NCI-H2227 treated with DMSO at 0.1 percent for 48 hours (cell line): ENCODE results near the gene KSR1.

Experiments used
- DNase-seq: peaks from one replicate; lab custom pipeline; 2025; lab: John Stamatoyannopoulos, UW

The KSR1 gene

DNA sequence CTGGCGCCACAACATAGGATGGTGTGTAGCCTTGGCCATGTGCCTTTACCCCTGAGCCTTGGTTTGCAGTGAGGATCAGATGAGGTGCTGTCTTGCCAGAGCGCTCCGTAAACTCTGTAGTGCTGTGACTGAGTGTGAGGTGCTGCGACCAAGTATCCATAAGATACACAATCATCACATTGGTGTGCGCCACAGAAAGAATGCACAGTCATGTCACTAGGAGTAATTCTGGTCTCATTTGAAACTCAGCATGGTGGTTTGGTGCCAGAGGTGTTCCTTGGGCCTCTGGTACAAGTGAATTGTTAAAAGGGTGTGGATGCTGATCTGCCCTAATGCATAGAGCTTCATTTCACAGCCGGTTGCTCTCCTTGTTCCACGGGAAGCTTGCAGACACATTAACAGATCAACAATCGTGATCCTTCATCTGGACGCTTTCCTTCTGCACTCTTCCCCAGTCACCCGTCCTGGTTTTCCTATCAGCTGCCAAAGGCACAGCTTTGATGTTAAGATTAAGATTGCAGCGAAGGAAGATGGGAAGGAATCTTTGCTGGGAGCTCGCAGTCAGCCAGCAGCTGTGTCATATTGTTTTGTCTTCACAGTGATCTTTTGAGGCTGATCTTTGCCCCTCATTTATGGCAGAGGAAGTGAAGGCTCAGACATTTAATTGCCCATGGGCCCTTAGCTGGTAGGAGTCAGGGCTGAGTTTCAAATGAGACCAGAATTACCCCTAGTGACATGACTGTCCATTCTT is 79.1 kb downstream of the KSR1 start:
- DNase-seq, result no peak

DNA sequence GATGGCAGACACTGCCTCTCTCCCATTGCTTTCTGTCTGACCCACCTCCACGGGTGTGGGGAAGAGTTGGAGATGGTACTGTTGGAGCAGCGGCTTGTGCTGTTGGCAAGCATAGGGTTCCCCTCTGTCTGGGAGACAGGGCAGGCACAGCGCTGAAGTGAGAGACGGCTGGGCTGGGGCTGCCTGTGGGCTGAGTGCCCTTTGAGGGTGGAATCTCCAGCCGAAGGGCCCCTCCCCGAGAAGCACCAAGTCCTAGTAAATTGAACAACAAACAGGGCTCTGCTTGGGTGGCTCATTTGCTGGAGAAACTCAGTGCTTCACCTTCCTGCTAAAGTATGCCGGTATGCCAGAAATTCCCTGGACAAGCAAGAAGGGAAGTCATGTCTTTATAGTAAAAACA is 79.7 kb downstream of the KSR1 start:
- DNase-seq, result no peak

DNA sequence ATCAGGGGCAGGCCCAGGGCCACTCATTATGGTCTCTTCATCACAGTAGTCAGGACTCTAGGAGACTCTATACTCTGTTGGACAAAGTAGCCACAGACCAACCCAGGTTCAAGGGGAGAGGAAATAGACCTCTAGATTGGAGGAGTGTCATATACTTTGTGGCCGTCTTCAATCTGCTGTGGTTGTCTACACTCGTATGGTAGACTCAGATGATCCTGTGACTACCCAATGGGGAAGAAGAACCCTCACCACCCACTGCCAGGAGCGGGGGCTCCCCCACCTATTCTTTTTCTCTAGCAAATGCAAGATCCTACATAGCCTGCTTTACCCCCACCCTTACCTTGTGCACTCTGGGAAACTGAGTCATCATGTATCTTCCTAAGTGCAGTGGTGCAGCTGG is 80.5 kb downstream of the KSR1 start:
- no peak for DNase-seq

GRCh38 chr17:27538156-27538955 is 82.1 kb downstream of the KSR1 start:
- DNase-seq, result no peak

GRCh38 chr17:27539152-27539551 is 82.9 kb downstream of the KSR1 start:
- DNase-seq, result no peak

GRCh38 chr17:27539794-27540317 is 83.6 kb downstream of the KSR1 start:
- no peak for DNase-seq

DNA sequence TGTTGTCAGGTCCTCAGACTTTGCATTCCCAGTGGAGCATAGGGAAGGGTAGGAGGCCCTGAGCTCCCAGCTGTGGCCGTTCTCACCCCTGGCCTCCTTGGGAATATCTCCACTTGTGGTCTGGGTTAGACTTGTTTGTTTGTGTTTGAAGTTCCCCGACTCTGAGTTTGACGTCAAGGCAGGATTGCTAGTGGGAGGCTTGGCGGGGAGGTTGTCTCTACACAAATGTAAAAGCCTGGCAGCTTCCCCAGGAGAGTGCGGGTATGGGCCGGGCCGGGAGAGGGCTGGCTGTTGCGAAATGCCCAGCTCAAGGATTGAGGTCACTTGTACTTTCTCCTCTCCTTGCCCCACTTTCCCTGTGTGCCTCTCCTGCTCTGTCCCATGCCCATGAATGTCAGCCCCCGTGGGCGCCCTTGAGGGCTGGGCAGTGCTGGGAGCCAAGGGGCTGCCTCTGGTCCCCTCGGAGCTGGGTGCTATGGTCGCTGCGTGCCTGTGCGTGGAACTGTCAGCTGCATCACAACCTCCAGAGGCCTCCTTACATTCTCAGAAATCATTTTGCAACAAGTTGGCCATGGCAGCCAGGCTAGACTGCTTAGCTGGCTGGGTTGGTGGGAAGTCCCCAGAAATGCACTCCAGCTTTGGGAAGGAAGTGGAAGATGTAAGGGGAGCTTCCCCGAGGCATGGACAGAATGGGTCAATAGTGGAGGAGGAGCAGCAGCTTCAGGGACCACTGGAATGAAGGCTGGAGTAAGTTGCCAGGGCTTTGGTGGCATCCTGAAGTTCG is 84.3 kb downstream of the KSR1 start:
- DNase-seq, result no peak

DNA sequence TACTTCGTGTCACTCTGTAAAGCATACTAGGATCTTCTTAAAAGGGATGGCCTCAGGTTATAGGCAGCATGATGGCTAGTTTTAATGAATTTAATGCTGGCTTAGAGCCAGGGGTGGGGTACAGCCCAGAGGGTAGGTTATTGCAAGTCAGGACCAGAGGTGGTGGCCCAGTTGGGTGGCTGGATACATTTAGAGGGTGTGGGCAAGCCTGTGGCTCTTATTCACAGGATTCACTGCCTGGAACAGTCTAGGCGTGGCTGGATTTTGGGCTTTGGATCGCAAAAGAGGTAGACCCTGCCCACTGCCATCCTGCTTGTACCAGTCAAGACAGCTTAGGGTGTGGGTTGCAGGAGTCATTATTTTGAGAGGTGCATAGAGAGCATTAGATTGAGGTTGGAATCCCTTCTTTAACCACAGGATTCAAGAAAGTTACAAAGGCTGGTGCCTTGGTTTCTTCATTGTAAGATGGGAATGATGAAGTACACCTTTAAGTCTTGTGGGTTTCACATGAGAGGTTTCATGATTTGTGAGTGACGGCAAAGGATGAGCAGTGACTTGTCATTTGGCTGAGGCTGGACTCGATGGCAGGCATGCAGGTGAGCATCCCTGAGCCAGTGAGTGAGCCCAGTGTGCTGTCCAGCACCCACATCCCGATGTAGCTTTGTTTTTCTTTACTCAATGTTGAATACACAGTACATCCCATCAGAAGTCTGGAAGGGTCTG is 85.2 kb downstream of the KSR1 start:
- no peak for DNase-seq

DNA sequence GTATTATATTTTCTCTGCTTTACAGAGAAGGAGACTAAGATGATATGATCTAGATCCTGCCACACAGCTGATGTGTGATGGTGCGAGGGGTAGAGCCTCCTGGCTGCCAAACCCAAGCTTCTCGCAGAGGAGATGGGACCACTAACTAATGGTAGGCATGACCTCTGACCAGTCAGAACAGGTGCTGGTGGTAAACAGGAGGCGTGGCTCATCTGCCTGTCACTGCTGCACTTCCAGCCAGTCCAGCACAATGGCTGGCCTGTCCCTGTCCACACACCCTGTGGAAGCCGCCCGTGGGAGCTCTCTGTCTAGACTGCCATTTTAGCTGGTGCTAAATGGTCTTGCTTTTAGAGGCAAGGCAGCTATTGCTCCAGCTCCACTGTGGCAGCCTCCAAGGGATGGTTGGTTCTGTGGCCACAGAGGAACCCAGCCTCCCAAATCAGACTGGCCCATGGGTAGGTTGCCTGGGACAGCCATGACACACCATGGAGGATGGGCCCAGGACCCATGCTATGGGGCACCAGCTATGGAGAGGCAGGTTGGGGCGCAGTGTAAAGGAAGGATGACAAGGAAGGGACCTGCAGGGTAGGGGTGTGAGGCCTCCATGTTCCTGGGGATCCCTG is 86.7 kb downstream of the KSR1 start:
- no peak for DNase-seq

DNA sequence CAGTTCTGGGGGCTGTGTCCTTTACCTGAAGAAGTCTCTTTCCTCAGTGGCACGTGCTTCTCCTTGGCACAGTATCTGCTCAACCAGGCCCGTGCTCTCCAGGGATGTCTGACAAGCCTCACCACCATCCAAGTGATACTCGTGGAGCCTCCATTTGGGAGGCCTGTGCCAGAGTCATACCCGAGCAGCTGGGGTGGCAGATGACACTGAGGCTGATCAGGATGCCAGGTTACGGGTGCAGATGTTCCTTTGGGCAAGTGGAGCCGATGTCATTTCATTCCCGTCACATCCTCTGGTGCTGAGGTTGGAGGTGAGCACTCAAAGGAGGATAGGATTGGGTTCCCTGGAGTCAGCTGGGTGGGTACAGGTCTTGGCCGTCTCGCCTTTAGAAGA is 87.2 kb downstream of the KSR1 start:
- DNase-seq, result no peak

GRCh38 chr17:27543958-27544349 is 87.7 kb downstream of the KSR1 start:
- DNase-seq, result no peak

DNA sequence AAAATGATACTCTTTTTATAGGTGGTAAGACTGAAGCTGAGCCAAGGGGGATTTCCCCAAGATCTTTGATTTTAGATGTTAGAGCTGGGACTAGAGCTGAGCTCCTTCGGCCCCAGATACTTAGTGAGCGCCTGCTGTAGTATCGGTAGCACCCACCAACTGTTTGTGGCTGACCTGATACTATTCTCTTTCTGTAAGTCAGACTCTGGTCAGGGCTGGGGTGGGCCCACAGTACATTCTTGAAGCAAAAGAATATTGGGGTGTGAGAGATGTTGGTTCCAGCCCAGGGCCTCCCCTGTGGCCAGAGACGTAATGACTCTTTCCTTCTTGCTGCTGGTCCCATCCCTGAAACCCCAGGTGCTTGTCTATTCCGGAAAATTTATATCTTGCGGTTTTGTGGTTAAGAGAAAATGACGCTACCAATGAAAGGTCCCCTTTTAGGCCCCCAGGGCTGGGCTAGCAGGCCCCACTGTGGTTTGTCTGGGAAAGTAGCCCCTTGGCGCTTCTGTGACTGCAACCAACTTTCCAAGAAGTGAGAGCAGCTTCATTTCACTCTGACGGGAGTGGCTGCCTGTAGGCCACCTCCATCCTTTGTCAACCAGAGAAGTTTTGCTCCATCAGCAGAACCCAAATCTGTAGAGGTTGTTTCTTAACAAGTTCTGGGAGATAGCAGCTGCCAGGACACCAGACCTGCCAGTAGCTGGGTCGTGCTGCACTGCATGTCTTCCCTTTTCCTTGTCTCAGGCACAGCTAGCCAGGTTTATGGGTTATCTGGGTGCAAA is 88.3 kb downstream of the KSR1 start:
- DNase-seq, result no peak

- no peak for DNase-seq
These were observed 89.4 kb downstream of the KSR1 start for GRCh38 chr17:27545562-27546229.

GRCh38 chr17:27546624-27547300 is 90.5 kb downstream of the KSR1 start:
- no peak for DNase-seq

DNA sequence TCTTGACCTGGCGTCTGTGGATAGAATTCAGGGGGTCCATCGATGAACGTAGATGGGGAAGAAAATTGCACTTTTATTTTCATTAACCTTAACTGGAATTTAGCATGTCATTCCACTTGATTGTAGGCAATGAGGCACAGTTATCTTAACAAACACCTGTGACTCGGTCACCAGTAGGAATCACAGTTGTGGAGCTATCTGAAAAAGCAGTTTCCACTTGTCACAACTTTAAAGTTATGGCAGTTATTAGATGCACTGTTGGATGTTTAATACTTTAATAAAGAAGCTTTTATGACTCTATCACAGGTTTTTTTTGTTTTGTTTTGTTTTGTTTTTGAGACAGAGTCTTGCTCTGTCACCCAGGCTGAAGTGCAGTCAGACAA is 91.0 kb downstream of the KSR1 start:
- DNase-seq, result no peak

DNA sequence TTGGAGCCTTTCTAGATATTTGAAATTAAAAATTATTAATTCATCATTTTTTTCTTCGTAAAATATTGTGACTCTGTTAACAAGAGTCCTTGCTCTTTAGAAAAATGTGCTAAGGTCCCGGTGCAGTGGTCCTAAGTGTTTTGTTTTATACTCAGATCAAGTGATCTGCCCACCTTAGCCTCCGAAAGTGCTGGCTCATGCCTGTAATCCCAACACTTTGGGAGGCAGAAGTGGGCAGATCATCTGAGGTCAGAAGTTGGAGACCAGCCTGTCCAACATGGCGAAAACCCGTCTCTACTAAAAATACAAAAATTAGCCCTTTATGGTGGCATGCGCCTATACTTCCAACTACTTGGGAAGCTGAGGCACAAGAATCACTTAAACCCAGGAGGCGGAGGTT is 92.1 kb downstream of the KSR1 start:
- no peak for DNase-seq

GRCh38 chr17:27549251-27549893 is 93.1 kb downstream of the KSR1 start:
- no peak for DNase-seq

- no peak for DNase-seq
These were observed 94.2 kb downstream of the KSR1 start for GRCh38 chr17:27550291-27550930.
